HCT116 (cell line): ENCODE results near the gene YBX2. TPM values are rescaled to one million over a fixed set of nuclear protein-coding genes. Genes with fewer than 3 reads are reported as not detected.

Experiments
- ATAC-seq: fragments of 200-7000 bp; cut with Tn5 transposase; 2 replicates; pipeline ENCODE4 v1.9.1; 2020; ENCODE audit warnings: mild to moderate bottlenecking, moderate library complexity
- BruUV-seq: library from RNA; stranded (reverse); fragments of 400-500 nt; replicated peaks from 2 replicates; lab custom pipeline; 2021; lab: Mats Ljungman, UMichigan
- CTCF ChIA-PET: fragments of 300-600 bp; sonication (Branson Sonifier 250); formaldehyde crosslinking; loops from one replicate; lab custom pipeline; 2021; ENCODE audit warnings: antibody characterized with exemption; lab: Charles Lee
- POLR2A ChIA-PET: fragments of 300-600, 350-600 bp; sonication (Branson Sonifier 250); formaldehyde crosslinking; loops from one replicate; lab custom pipeline; 2021; ENCODE audit warnings: antibody characterized with exemption; lab: Charles Lee
- RAD21 ChIA-PET, 2 experiments: fragments of 300-600 bp; sonication (Branson Sonifier 250); formaldehyde crosslinking; loops; one replicate each; lab custom pipeline; 2023; ENCODE audit warnings: low total read pairs in 2 of 2; ENCODE audit not compliant: uncharacterized antibody in 2 of 2, unreplicated experiment in 2 of 2, low non-redundant PET in 1 of 2; lab: Charles Lee
- DNase-seq: peaks from one replicate; pipeline ENCODE4 v3.0.0-alpha.2; 2010; ENCODE audit warnings: low read depth, low spot score
- H2AFZ ChIP-seq: fragments of 200-600 bp; shearing (Covaris generic), sonication (generic); 2 replicates; pipeline ENCODE4 v1.6.1; 2017; ENCODE audit warnings: low read depth, mixed run types, mixed read lengths, antibody characterized with exemption, low read length; ENCODE audit not compliant: poor library complexity, severe bottlenecking
- H3K27ac ChIP-seq: 2 replicates; pipeline ENCODE4 v1.5.1; 2012; ENCODE audit warnings: low read depth, low read length
- H3K27me3 ChIP-seq: fragments of 200-600 bp; sonication (generic); 2 replicates; pipeline ENCODE4 v1.6.1; 2016; ENCODE audit warnings: mixed run types, low read length, mixed read lengths; ENCODE audit not compliant: insufficient read depth
- H3K36me3 ChIP-seq, 2 experiments: fragments of 200-500 bp in 1 of 2; fragments of 200-600 bp in 1 of 2; sonication (Bioruptor generic) in 1 of 2; sonication (generic) in 1 of 2; 2 replicates each; pipeline versions ENCODE4 v1.5.1 to v1.6.1; 2014 to 2016; ENCODE audit warnings: low read length in 2 of 2, inconsistent platforms in 1 of 2, mixed read lengths in 1 of 2, mixed run types in 1 of 2; ENCODE audit not compliant: insufficient read depth in 2 of 2, control insufficient read depth in 1 of 2
- H3K4me1 ChIP-seq, 2 experiments: fragments of 200-600 bp in 1 of 2; sonication (generic) in 1 of 2; 2 replicates each; pipeline versions ENCODE4 v1.5.1 to v1.6.1; 2012 to 2017; ENCODE audit warnings: low read length in 2 of 2, inconsistent platforms in 1 of 2, mild to moderate bottlenecking in 1 of 2, mixed read lengths in 1 of 2, mixed run types in 1 of 2, moderate library complexity in 1 of 2; ENCODE audit not compliant: insufficient read depth in 2 of 2, control insufficient read depth in 1 of 2
- H3K4me2 ChIP-seq: fragments of 200-600 bp; sonication (generic); 2 replicates; pipeline ENCODE4 v1.6.1; 2017; ENCODE audit warnings: mixed run types, low read length, mixed read lengths
- H3K4me3 ChIP-seq, 2 experiments: fragments of 200-600 bp in 1 of 2; sonication (generic) in 1 of 2; replicated peaks in 1 of 2; 2 replicates each; pipeline ENCODE4 v1.5.1; 2011 to 2016; ENCODE audit warnings: low read length in 2 of 2, control low read depth in 1 of 2, low read depth in 1 of 2, mild to moderate bottlenecking in 1 of 2, mixed read lengths in 1 of 2, mixed run types in 1 of 2
- H3K79me2 ChIP-seq: fragments of 200-600 bp; sonication (generic); 2 replicates; pipeline ENCODE4 v1.6.1; 2017; ENCODE audit warnings: mild to moderate bottlenecking, mixed run types, low read length, moderate library complexity, mixed read lengths; ENCODE audit not compliant: insufficient read depth
- H3K9ac ChIP-seq: fragments of 200-600 bp; sonication (generic); 2 replicates; pipeline ENCODE4 v1.6.1; 2016; ENCODE audit warnings: low read length, mixed read lengths
- H3K9me2 ChIP-seq: fragments of 200-600 bp; sonication (generic), shearing (Covaris generic); 2 replicates; pipeline ENCODE4 v1.6.1; 2017; ENCODE audit warnings: mixed run types, mild to moderate bottlenecking, moderate library complexity; ENCODE audit not compliant: insufficient read depth
- H3K9me3 ChIP-seq, 2 experiments: fragments of 200-500 bp in 1 of 2; fragments of 200-600 bp in 1 of 2; sonication (Bioruptor generic) in 1 of 2; sonication (generic) in 1 of 2; 2 replicates each; pipeline ENCODE4 v1.6.1; 2014 to 2017; ENCODE audit warnings: low read length in 2 of 2, mixed read lengths in 2 of 2, inconsistent platforms in 1 of 2, low read depth in 1 of 2, mild to moderate bottlenecking in 1 of 2, mixed run types in 1 of 2, moderate library complexity in 1 of 2; ENCODE audit not compliant: control insufficient read depth in 1 of 2, insufficient read depth in 1 of 2
- H4K20me1 ChIP-seq: fragments of 200-600 bp; sonication (generic), shearing (Covaris generic); 2 replicates; pipeline ENCODE4 v1.6.1; 2017; ENCODE audit warnings: mixed run types, mild to moderate bottlenecking, moderate library complexity; ENCODE audit not compliant: insufficient read depth
- CTCF ChIP-seq, 3 experiments: fragments of 200-600 bp in 1 of 3; sonication (generic) in 1 of 3; IDR thresholded peaks in 2 of 3; conservative IDR thresholded peaks in 1 of 3; 2 replicates each; pipeline ENCODE4 v1.5.1; 2012 to 2017; ENCODE audit warnings: low read depth in 2 of 3, low read length in 2 of 3, antibody characterized with exemption in 1 of 3, borderline replicate concordance in 1 of 3, control low read depth in 1 of 3, mild to moderate bottlenecking in 1 of 3, mixed read lengths in 1 of 3, mixed run types in 1 of 3, moderate library complexity in 1 of 3; ENCODE audit not compliant: insufficient read depth in 1 of 3
- EGR1 ChIP-seq: IDR thresholded peaks from 2 replicates; pipeline ENCODE4 v1.6.1; 2012; ENCODE audit warnings: low read depth
- EZH2 ChIP-seq: fragments of 200-600 bp; sonication (generic); IDR thresholded peaks from 2 replicates; pipeline ENCODE4 v1.6.1; 2017; ENCODE audit warnings: antibody characterized with exemption, mixed run types
- EZH2phosphoT487 ChIP-seq: fragments of 200-600 bp; IDR thresholded peaks from 2 replicates; pipeline ENCODE4 v1.6.1; 2018; ENCODE audit warnings: antibody characterized with exemption, borderline replicate concordance
- POLR2A ChIP-seq: IDR thresholded peaks from 2 replicates; pipeline ENCODE4 v1.7.0; 2011; ENCODE audit warnings: borderline replicate concordance; ENCODE audit not compliant: insufficient read depth, insufficient read length; ENCODE audit errors: extremely low read depth
- POLR2AphosphoS5 ChIP-seq: IDR thresholded peaks from 2 replicates; pipeline ENCODE4 v1.6.1; 2011; ENCODE audit warnings: mild to moderate bottlenecking, low read depth, low read length, moderate library complexity
- RAD21 ChIP-seq: IDR thresholded peaks from 2 replicates; pipeline ENCODE4 v1.6.1; 2012; ENCODE audit warnings: low read depth, mild to moderate bottlenecking
- SIN3A ChIP-seq: IDR thresholded peaks from 2 replicates; pipeline ENCODE4 v1.6.1; 2012; ENCODE audit warnings: low read depth
- SRF ChIP-seq: IDR thresholded peaks from 2 replicates; pipeline ENCODE4 v1.6.1; 2012; ENCODE audit warnings: low read depth
- TCF7L2 ChIP-seq: IDR thresholded peaks from 2 replicates; pipeline ENCODE4 v1.7.0; 2011; ENCODE audit warnings: borderline replicate concordance, inconsistent platforms; ENCODE audit not compliant: insufficient read depth, insufficient read length; ENCODE audit errors: extremely low read depth
- YY1 ChIP-seq: IDR thresholded peaks from 2 replicates; pipeline ENCODE4 v1.6.1; 2011; ENCODE audit warnings: low read length, low read depth, moderate library complexity, mild to moderate bottlenecking; ENCODE audit not compliant: insufficient replicate concordance; ENCODE audit errors: extremely low read depth
- ZFX ChIP-seq: fragments of 450-650 bp; IDR thresholded peaks from 2 replicates; pipeline ENCODE4 v1.6.1; 2017
- ZNF274 ChIP-seq: fragments of 200-500 bp; sonication (Bioruptor generic); IDR thresholded peaks from 2 replicates; pipeline ENCODE4 v1.6.1; 2014; ENCODE audit warnings: mild to moderate bottlenecking, low read depth, low read length, inconsistent platforms
- intact Hi-C: fragments of 100-400 bp; cut with micrococcal nuclease; formaldehyde crosslinking; loops from 2 replicates; pipeline ENCODE4 v1.10.0; 2022
- total RNA-seq: library from RNA; stranded (reverse); gene quantifications from one replicate; pipeline ENCODE4 v1.2.1, GENCODE V29; 2021; ENCODE audit not compliant: unreplicated experiment

The YBX2 gene
- total RNA-seq, 1 experiment from 2014 or later, result 2.3 TPM

DNA sequence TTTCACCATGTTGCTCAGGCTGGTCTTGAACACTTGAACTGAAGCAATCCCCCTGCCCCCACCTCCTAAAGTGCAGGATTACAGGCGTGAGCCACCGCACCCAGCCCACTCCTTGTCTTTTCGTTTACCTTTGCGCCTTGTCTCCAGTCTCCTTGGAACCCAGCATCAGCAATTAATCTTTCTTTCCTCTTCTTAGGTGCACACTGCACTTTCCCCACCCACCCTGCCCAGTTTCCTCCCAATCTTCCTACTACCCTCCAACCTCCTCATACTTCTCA, 30.7 kb downstream of the YBX2 start:
- H3K4me1 ChIP-seq, result peaks cover 40 to 69% of the 10 kb centered on the region in 2 experiments
- H3K9ac ChIP-seq, result peak overlapping the region; percentile 99
- peak overlapping the region; percentile 98 to 99 for H3K4me3 ChIP-seq
- no peaks in the 10 kb centered on the region for H3K27me3 ChIP-seq
- no peaks in the 10 kb centered on the region for H3K9me3 ChIP-seq
- TF ChIP-seq TCF7L2 (no peak), EZH2phosphoT487 (no peak), ZFX (no peak), EZH2 (no peak), POLR2A (no peak), YY1 (no peak), ZNF274 (no peak), RAD21 (no peak), SRF (no peak), SIN3A (no peak), EGR1 (no peak), POLR2AphosphoS5 (no peak), CTCF (IDR thresholded peaks at IDR 0.05 in 2 of 3, conservative IDR thresholded peaks at IDR 0.05 in 1 of 3; ENCODE audit: borderline replicate concordance in 1 of 3, insufficient read depth in 1 of 3, low read depth in 2 of 3, low read length in 2 of 3) (no peak)
- ChIA-PET CTCF (interaction anchor here (1.6 to 1.8 kb wide), 2 partner anchors 33 to 43 kb away, joined by 3 to 6 read pairs; no protein-coding TSS in a partner anchor), RAD21 (interaction anchor here in 1 of 2 experiments (0.9 kb wide), 1 partner anchor 33 kb away, joined by 3 read pairs; no protein-coding TSS in a partner anchor), POLR2A (interaction anchor here (0.7 to 1.6 kb wide), 4 partner anchors 10 to 227 kb away, joined by 3 to 6 read pairs (median 3); partner anchors contain the start of gene SLC2A4)
- peak overlapping the region; percentile 94 for H3K27ac ChIP-seq
- ATAC-seq (no peak), DNase-seq (no peak)
- intact Hi-C loops, result loop anchor here (2.0 to 10.0 kb wide), 3 partner anchors 17 to 171 kb away; partner anchors contain the start of genes FGF11, SLC2A4 and TMEM102
- H3K79me2 ChIP-seq, result peaks cover 36% of the 10 kb centered on the region
- H3K36me3 ChIP-seq, result peaks cover 5 to 17% of the 10 kb centered on the region in 2 experiments
- H3K4me2 ChIP-seq, result peak overlapping the region; percentile 90
- H3K9me2 ChIP-seq, result no peaks in the 10 kb centered on the region
- peaks cover 5% of the 10 kb centered on the region; the same call in 1 of the 2 replicates for H4K20me1 ChIP-seq
- H2AFZ ChIP-seq, result no peak overlapping the region
- BruUV-seq, result no TSS peak
